SK-N-SH (cell line): ENCODE measurements around the gene LONP2. TPM values are rescaled to one million over a fixed set of nuclear protein-coding genes. Genes with fewer than 3 reads are reported as not detected.

ENCODE experiments used
- CTCF ChIA-PET: fragments of 300-600, 350-600 bp; formaldehyde crosslinking; extraction: SDS; loops from one replicate; lab custom pipeline; 2021; lab: Yijun Ruan, JAX
- POLR2A ChIA-PET: fragments of 350-600 bp; sonication (Branson Sonifier 250); formaldehyde crosslinking; extraction: SDS; loops from one replicate; lab custom pipeline; 2020; ENCODE audit warnings: antibody characterized with exemption, inconsistent platforms; lab: Yijun Ruan, JAX
- DNase-seq: peaks from one replicate; pipeline ENCODE4 v3.0.0; 2012
- H2AFZ ChIP-seq: fragments of 200-600 bp; sonication (generic); 2 replicates; pipeline ENCODE4 v1.8.1; 2016; ENCODE audit warnings: antibody characterized with exemption, mild to moderate bottlenecking, low read depth
- H3F3A ChIP-seq: fragments of 200-600 bp; sonication (generic); replicated peaks from 2 replicates; pipeline ENCODE3; 2016; ENCODE audit warnings: antibody characterized with exemption, mild to moderate bottlenecking; ENCODE audit not compliant: insufficient read depth
- H3K27ac ChIP-seq, 2 experiments: fragments of 200-500 bp in 1 of 2; fragments of 200-600 bp in 1 of 2; sonication (Bioruptor generic) in 1 of 2; sonication (generic), shearing (Covaris generic) in 1 of 2; 2 replicates each; pipeline versions ENCODE4 v1.5.1 to v1.6.1; 2014 to 2016; ENCODE audit warnings: low read depth in 2 of 2, inconsistent platforms in 1 of 2, low read length in 1 of 2, mild to moderate bottlenecking in 1 of 2, mixed read lengths in 1 of 2
- H3K27me3 ChIP-seq: fragments of 200-600 bp; sonication (generic), shearing (Covaris generic); 2 replicates; pipeline ENCODE4 v1.6.1; 2016; ENCODE audit warnings: mixed run types; ENCODE audit not compliant: insufficient read depth
- H3K36me3 ChIP-seq, 2 experiments: fragments of 200-500 bp in 1 of 2; fragments of 200-600 bp in 1 of 2; sonication (Bioruptor generic) in 1 of 2; sonication (generic) in 1 of 2; replicated peaks in 1 of 2; 2 replicates each; pipeline versions ENCODE3 to v1.5.1; 2014 to 2016; ENCODE audit warnings: low read length in 1 of 2, mild to moderate bottlenecking in 1 of 2; ENCODE audit not compliant: insufficient read depth in 2 of 2, control insufficient read depth in 1 of 2
- H3K4me1 ChIP-seq, 2 experiments: fragments of 200-500 bp in 1 of 2; fragments of 200-600 bp in 1 of 2; sonication (Bioruptor generic) in 1 of 2; sonication (generic), shearing (Covaris generic) in 1 of 2; 2 replicates each; pipeline versions ENCODE4 v1.5.1 to v1.6.1; 2014 to 2016; ENCODE audit warnings: low read depth in 1 of 2, low read length in 1 of 2, mixed run types in 1 of 2; ENCODE audit not compliant: insufficient read depth in 2 of 2, control insufficient read depth in 1 of 2
- H3K4me2 ChIP-seq: fragments of 200-600 bp; sonication (generic), shearing (Covaris generic); 2 replicates; pipeline ENCODE4 v1.6.1; 2017; ENCODE audit warnings: mixed run types
- H3K4me3 ChIP-seq, 2 experiments: fragments of 200-500 bp in 1 of 2; fragments of 200-600 bp in 1 of 2; sonication (Bioruptor generic) in 1 of 2; sonication (generic), shearing (Covaris generic) in 1 of 2; 2 replicates each; pipeline versions ENCODE4 v1.5.1 to v1.8.1; 2014 to 2016; ENCODE audit warnings: low read depth in 2 of 2, inconsistent platforms in 1 of 2, low read length in 1 of 2, mild to moderate bottlenecking in 1 of 2, mixed read lengths in 1 of 2, moderate library complexity in 1 of 2
- H3K79me2 ChIP-seq: fragments of 200-600 bp; sonication (generic); 2 replicates; pipeline ENCODE4 v1.8.1; 2017; ENCODE audit warnings: mild to moderate bottlenecking; ENCODE audit not compliant: insufficient read depth
- H3K9ac ChIP-seq: fragments of 200-600 bp; sonication (generic); 2 replicates; pipeline ENCODE4 v1.6.1; 2017; ENCODE audit warnings: mixed run types
- H3K9me2 ChIP-seq: fragments of 200-600 bp; sonication (generic); 2 replicates; pipeline ENCODE4 v1.6.1; 2017; ENCODE audit warnings: mixed run types
- H3K9me3 ChIP-seq: fragments of 200-600 bp; sonication (generic); 2 replicates; pipeline ENCODE4 v1.6.1; 2017; ENCODE audit warnings: mixed run types, mild to moderate bottlenecking, moderate library complexity
- H4K20me1 ChIP-seq: fragments of 200-600 bp; sonication (generic); 2 replicates; pipeline ENCODE4 v1.6.1; 2017; ENCODE audit warnings: mild to moderate bottlenecking, mixed run types; ENCODE audit not compliant: insufficient read depth
- EP300 ChIP-seq, 2 experiments: IDR thresholded peaks; 2 replicates each; pipeline versions ENCODE4 v1.4.0 to v1.6.1; 2012; ENCODE audit warnings: borderline replicate concordance in 1 of 2, low read depth in 1 of 2, low read length in 1 of 2
- GABPA ChIP-seq: IDR thresholded peaks from 2 replicates; pipeline ENCODE4 v1.4.0; 2012; ENCODE audit warnings: low read depth, mild to moderate bottlenecking
- GATA2 ChIP-seq: sonication (generic); formaldehyde crosslinking; IDR thresholded peaks from 2 replicates; pipeline ENCODE4 v1.5.0; 2020; ENCODE audit warnings: mild to moderate bottlenecking, missing genetic modification reagents
- MEF2A ChIP-seq: IDR thresholded peaks from 2 replicates; pipeline ENCODE4 v1.4.0; 2012; ENCODE audit warnings: low read depth, borderline replicate concordance
- NRF1 ChIP-seq: IDR thresholded peaks from 2 replicates; pipeline ENCODE4 v1.6.1; 2012; ENCODE audit warnings: low read depth, mild to moderate bottlenecking, low read length
- POLR2AphosphoS5 ChIP-seq: IDR thresholded peaks from 2 replicates; pipeline ENCODE4 v1.6.1; 2012; ENCODE audit warnings: low read depth, low read length
- RAD21 ChIP-seq: IDR thresholded peaks from 2 replicates; pipeline ENCODE4 v1.6.1; 2012; ENCODE audit warnings: mild to moderate bottlenecking, low read length
- SIN3A ChIP-seq: IDR thresholded peaks from 2 replicates; pipeline ENCODE4 v1.6.1; 2012; ENCODE audit warnings: low read depth, mild to moderate bottlenecking, low read length, moderate library complexity, borderline replicate concordance
- WGBS: methylation state at CpG from one replicate; pipeline ENCODE4 v1.1.6; 2017; ENCODE audit warnings: low lambda C conversion rate; 5-methylcytosine and 5-hydroxymethylcytosine counted together
- polyA plus RNA-seq, 3 experiments: library from polyadenylated mRNA; depleted of rRNA; stranded (reverse); fragments of >200 nt; gene quantifications; 2 replicates each; pipeline ENCODE4 v1.2.3, GENCODE V29; 2012
- TF ChIP-seq, protein P1 (sequence below): fragments of 150-350 bp; IDR thresholded peaks from 2 replicates; pipeline ENCODE4 v1.6.1; 2016; ENCODE audit warnings: mild to moderate bottlenecking, low read depth, low read length
- TF ChIP-seq, protein P2 (sequence below): fragments of 150-350 bp; IDR thresholded peaks from 2 replicates; pipeline ENCODE4 v1.6.1; 2017; ENCODE audit warnings: antibody characterized with exemption, low read length, low read depth, borderline replicate concordance
- TF ChIP-seq, protein P3 (sequence below): fragments of 200-600 bp; sonication (generic); IDR thresholded peaks from 2 replicates; pipeline ENCODE4 v1.6.1; 2017; ENCODE audit warnings: antibody characterized with exemption, mild to moderate bottlenecking, moderate library complexity
- TF ChIP-seq, protein P4 (sequence below): IDR thresholded peaks from 2 replicates; pipeline ENCODE4 v1.4.0; 2012; ENCODE audit warnings: low read depth
- TF ChIP-seq, protein P5 (sequence below): IDR thresholded peaks from 2 replicates; pipeline ENCODE4 v1.4.0; 2012; ENCODE audit warnings: low read depth, borderline replicate concordance

The LONP2 gene
- polyA plus RNA-seq, 1 of the 3 experiments (the other 2 are of a cell fraction), result 22.4 TPM

DNA sequence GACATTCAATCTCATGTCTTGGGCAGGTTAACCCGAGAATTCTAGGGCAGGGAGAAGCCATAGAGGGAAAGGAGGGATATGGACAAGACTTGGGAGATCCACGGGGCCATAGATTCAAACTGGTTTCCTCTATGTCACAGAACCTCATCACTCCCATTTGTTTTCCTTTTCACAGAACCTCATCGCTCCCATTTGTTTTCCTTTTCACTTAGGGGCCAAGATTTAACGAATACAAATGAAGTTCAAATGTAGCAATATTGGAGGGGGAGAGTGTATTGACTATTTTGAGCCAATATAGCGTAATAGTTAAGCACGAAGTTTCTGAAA, 39.3 kb upstream of the LONP2 start:
- Histone ChIP-seq H3K79me2 (no peaks in the 10 kb centered on the region), H3K27ac (no peak overlapping the region), H3K9me2 (no peaks in the 10 kb centered on the region), H2AFZ (no peak overlapping the region), H4K20me1 (no peaks in the 10 kb centered on the region), H3K9ac (no peak overlapping the region), H3K4me3 (no peak overlapping the region), H3K9me3 (no peaks in the 10 kb centered on the region), H3F3A (no peaks in the 10 kb centered on the region), H3K27me3 (peaks cover 6% of the 10 kb centered on the region; the same call in 1 of the 2 replicates), H3K4me2 (no peak overlapping the region), H3K36me3 (no peaks in the 10 kb centered on the region), H3K4me1 (peaks cover 0 to 5% of the 10 kb centered on the region in 2 experiments; a peak in 1 of 4 replicates)
- 65% methylated on average over 6 of the region's 6 CpGs for WGBS
- TF ChIP-seq MEF2A, result no peak
- TF ChIP-seq, protein P1, sequence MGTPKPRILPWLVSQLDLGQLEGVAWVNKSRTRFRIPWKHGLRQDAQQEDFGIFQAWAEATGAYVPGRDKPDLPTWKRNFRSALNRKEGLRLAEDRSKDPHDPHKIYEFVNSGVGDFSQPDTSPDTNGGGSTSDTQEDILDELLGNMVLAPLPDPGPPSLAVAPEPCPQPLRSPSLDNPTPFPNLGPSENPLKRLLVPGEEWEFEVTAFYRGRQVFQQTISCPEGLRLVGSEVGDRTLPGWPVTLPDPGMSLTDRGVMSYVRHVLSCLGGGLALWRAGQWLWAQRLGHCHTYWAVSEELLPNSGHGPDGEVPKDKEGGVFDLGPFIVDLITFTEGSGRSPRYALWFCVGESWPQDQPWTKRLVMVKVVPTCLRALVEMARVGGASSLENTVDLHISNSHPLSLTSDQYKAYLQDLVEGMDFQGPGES, result no peak
- no peak for TF ChIP-seq EP300 (IDR thresholded peaks at IDR 0.05; ENCODE audit: borderline replicate concordance in 1 of 2, low read depth in 1 of 2, low read length in 1 of 2)
- TF ChIP-seq, protein P2, sequence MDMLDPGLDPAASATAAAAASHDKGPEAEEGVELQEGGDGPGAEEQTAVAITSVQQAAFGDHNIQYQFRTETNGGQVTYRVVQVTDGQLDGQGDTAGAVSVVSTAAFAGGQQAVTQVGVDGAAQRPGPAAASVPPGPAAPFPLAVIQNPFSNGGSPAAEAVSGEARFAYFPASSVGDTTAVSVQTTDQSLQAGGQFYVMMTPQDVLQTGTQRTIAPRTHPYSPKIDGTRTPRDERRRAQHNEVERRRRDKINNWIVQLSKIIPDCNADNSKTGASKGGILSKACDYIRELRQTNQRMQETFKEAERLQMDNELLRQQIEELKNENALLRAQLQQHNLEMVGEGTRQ, result no peak
- POLR2A ChIA-PET, result no interaction called here
- CTCF ChIA-PET, result no interaction called here
- no peak for DNase-seq

DNA sequence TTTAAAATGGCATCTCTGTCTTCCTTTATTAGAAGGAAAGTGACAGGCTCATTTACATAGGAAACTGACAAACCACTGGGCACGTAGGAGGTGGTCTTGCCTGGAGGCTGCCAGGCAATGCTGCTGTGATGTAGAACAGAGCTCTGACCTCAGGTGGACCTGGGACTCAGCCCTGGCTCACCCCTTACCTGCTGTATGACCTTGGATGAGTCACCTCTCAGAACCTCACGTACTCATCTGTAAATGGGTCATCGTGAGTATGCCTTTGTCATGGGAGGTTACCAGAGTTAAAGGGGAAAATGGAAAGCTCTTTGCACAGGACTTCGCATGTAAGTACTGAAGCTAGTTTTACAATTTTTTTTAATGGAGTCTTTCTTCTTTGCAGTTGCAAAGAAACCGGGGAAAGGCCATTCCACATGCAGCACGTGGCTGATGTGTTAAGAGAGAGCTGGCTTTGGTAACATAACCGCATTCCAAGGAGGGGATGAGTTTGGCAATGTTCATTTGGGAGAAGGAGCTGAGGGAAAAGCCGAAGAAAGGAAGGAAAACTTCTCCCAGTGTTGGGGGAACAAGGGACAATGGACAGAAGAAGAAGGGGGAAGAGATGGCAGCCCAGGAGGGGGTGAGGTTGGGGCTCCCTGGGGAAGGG, 37.4 kb upstream of the LONP2 start:
- no peaks in the 10 kb centered on the region for H3K79me2 ChIP-seq
- 66% methylated on average over 8 of the region's 8 CpGs for WGBS
- H3K4me3 ChIP-seq, result no peak overlapping the region
- no peak overlapping the region for H3K27ac ChIP-seq
- TF ChIP-seq GABPA (no peak), GATA2 (CRISPR knock-in tag) (no peak), EP300 (IDR thresholded peaks at IDR 0.05; ENCODE audit: borderline replicate concordance in 1 of 2, low read depth in 1 of 2, low read length in 1 of 2) (no peak), POLR2AphosphoS5 (no peak), SIN3A (no peak), RAD21 (no peak), NRF1 (no peak)
- TF ChIP-seq, protein P3, sequence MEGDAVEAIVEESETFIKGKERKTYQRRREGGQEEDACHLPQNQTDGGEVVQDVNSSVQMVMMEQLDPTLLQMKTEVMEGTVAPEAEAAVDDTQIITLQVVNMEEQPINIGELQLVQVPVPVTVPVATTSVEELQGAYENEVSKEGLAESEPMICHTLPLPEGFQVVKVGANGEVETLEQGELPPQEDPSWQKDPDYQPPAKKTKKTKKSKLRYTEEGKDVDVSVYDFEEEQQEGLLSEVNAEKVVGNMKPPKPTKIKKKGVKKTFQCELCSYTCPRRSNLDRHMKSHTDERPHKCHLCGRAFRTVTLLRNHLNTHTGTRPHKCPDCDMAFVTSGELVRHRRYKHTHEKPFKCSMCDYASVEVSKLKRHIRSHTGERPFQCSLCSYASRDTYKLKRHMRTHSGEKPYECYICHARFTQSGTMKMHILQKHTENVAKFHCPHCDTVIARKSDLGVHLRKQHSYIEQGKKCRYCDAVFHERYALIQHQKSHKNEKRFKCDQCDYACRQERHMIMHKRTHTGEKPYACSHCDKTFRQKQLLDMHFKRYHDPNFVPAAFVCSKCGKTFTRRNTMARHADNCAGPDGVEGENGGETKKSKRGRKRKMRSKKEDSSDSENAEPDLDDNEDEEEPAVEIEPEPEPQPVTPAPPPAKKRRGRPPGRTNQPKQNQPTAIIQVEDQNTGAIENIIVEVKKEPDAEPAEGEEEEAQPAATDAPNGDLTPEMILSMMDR, result no peak
- TF ChIP-seq, protein P4, sequence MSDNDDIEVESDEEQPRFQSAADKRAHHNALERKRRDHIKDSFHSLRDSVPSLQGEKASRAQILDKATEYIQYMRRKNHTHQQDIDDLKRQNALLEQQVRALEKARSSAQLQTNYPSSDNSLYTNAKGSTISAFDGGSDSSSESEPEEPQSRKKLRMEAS, result no peak
- TF ChIP-seq, protein P2, result no peak
- TF ChIP-seq, protein P5, sequence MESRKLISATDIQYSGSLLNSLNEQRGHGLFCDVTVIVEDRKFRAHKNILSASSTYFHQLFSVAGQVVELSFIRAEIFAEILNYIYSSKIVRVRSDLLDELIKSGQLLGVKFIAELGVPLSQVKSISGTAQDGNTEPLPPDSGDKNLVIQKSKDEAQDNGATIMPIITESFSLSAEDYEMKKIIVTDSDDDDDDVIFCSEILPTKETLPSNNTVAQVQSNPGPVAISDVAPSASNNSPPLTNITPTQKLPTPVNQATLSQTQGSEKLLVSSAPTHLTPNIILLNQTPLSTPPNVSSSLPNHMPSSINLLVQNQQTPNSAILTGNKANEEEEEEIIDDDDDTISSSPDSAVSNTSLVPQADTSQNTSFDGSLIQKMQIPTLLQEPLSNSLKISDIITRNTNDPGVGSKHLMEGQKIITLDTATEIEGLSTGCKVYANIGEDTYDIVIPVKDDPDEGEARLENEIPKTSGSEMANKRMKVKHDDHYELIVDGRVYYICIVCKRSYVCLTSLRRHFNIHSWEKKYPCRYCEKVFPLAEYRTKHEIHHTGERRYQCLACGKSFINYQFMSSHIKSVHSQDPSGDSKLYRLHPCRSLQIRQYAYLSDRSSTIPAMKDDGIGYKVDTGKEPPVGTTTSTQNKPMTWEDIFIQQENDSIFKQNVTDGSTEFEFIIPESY, result no peak
- H3K27me3 ChIP-seq, result peaks cover 6% of the 10 kb centered on the region; the same call in 1 of the 2 replicates
- H3K9me3 ChIP-seq, result no peaks in the 10 kb centered on the region
- no peaks in the 10 kb centered on the region for H3K36me3 ChIP-seq
- CTCF ChIA-PET, result interaction anchor here (0.6 to 1.3 kb wide), 2 partner anchors 42 to 1193 kb away, joined by 3 read pairs; no protein-coding TSS in a partner anchor
- no peak for DNase-seq
- POLR2A ChIA-PET, result interaction anchor here (0.7 kb wide), 1 partner anchor 187 kb away, joined by 3 read pairs; no protein-coding TSS in a partner anchor
- no peak overlapping the region for H3K4me2 ChIP-seq
- no peak overlapping the region for H2AFZ ChIP-seq
- H3K4me1 ChIP-seq, result peaks cover 0 to 5% of the 10 kb centered on the region in 2 experiments; a peak in 1 of 4 replicates
- H3K9ac ChIP-seq, result no peak overlapping the region
- H3F3A ChIP-seq, result no peaks in the 10 kb centered on the region
- H3K9me2 ChIP-seq, result no peaks in the 10 kb centered on the region
- no peaks in the 10 kb centered on the region for H4K20me1 ChIP-seq
